ENCODE results near the gene POU5F1.

DNA sequence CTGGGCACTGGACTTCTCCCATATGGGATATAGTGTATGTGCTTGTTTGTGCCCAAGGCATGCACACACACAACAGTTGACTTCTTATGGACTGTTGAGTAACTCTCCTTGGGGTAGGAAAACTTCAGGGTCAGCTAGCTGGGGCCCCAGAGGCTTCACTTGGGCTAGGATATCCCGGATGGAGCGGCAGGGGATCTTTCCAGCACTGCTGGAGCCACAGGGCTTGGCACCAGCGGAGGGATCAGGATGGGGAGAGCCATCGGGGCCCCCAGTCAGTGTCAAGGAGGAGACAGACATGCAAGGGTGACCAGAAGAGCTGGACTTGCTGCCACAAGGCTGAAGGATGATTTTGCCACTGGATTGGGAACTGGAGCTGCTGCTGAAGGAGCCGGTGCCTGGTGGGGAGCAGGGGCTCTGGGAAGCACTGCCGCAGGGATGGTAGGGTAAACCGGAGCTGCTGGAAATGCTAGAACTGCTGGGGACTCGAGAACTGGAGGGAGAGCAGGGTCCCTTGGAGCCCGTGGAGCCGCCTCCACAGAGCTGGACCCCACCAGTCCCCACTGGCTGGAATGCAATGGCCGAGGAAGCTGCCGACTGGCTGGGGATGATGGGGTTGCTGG, 54.4 kb downstream of the POU5F1 start:
- TF ChIP-seq, protein P1, sequence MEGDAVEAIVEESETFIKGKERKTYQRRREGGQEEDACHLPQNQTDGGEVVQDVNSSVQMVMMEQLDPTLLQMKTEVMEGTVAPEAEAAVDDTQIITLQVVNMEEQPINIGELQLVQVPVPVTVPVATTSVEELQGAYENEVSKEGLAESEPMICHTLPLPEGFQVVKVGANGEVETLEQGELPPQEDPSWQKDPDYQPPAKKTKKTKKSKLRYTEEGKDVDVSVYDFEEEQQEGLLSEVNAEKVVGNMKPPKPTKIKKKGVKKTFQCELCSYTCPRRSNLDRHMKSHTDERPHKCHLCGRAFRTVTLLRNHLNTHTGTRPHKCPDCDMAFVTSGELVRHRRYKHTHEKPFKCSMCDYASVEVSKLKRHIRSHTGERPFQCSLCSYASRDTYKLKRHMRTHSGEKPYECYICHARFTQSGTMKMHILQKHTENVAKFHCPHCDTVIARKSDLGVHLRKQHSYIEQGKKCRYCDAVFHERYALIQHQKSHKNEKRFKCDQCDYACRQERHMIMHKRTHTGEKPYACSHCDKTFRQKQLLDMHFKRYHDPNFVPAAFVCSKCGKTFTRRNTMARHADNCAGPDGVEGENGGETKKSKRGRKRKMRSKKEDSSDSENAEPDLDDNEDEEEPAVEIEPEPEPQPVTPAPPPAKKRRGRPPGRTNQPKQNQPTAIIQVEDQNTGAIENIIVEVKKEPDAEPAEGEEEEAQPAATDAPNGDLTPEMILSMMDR (IDR thresholded peaks at IDR 0.05; ENCODE audit: low read depth, low read length) = no peak
- no peak for TF ChIP-seq POLR2A (IDR thresholded peaks at IDR 0.05; ENCODE audit: extremely low read depth, insufficient read length)

Data from NB4 (cell line).